HepG2 (cell line): ENCODE results near the gene CSNK2B. TPM values are rescaled to one million over a fixed set of nuclear protein-coding genes. Genes with fewer than 3 reads are reported as not detected.

ENCODE experiments used
- ARID2 ChIP-seq: sonication (generic); formaldehyde crosslinking; IDR thresholded peaks from 2 replicates; pipeline ENCODE4 v1.8.1; 2022; ENCODE audit warnings: mild to moderate bottlenecking, missing genetic modification reagents, borderline replicate concordance
- EED ChIP-seq: sonication (generic); formaldehyde crosslinking; IDR thresholded peaks from 2 replicates; pipeline ENCODE4 v1.5.0; 2020; ENCODE audit warnings: mild to moderate bottlenecking, missing genetic modification reagents
- FOXJ3 ChIP-seq: sonication (generic); formaldehyde crosslinking; IDR thresholded peaks from 2 replicates; pipeline ENCODE4 v1.4.0; 2020; ENCODE audit warnings: missing genetic modification reagents, mild to moderate bottlenecking, borderline replicate concordance
- SETDB1 ChIP-seq: sonication (generic); formaldehyde crosslinking; IDR thresholded peaks from 2 replicates; pipeline ENCODE4 v1.5.1; 2020; ENCODE audit warnings: missing genetic modification reagents, mild to moderate bottlenecking, borderline replicate concordance
- SPEN ChIP-seq: sonication (generic); formaldehyde crosslinking; IDR thresholded peaks from 2 replicates; pipeline ENCODE4 v1.5.1; 2020; ENCODE audit warnings: low read depth, mild to moderate bottlenecking, missing genetic modification reagents
- SRSF1 ChIP-seq: fragments of 200-400 bp; formaldehyde crosslinking; optimal IDR thresholded peaks from 2 replicates; pipeline ENCODE3; 2017; ENCODE audit warnings: mild to moderate bottlenecking, low read depth, low read length, moderate library complexity
- polyA plus RNA-seq, 8 experiments: library from polyadenylated mRNA; depleted of rRNA in 3 of 8; stranded (reverse) in 7 of 8; unstranded in 1 of 8; fragments of >200 nt; fragmentation: Illumina TruSeq in 4 of 8; extraction: Trizol in 4 of 8; gene quantifications; 2 replicates each; pipeline versions ENCODE4 v1.2.1 to v1.2.3, GENCODE V29; 2011 to 2016; ENCODE audit warnings: low read depth in 4 of 8, missing spikeins in 1 of 8, mixed read lengths in 1 of 8; ENCODE audit not compliant: insufficient read depth in 1 of 8
- total RNA-seq, 5 experiments: library from RNA; depleted of rRNA; stranded (reverse); fragments of >200 nt; fragmentation: Illumina TruSeq; extraction: Trizol; gene quantifications; 2 replicates each; pipeline ENCODE4 v1.2.3, GENCODE V29; 2016; ENCODE audit warnings: low read depth in 1 of 5
- TF ChIP-seq, protein P1 (sequence below): sonication (generic); formaldehyde crosslinking; IDR thresholded peaks from 2 replicates; pipeline ENCODE4 v1.4.0; 2020; ENCODE audit warnings: missing genetic modification reagents
- TF ChIP-seq, protein P2 (sequence below): sonication (generic); formaldehyde crosslinking; IDR thresholded peaks from 2 replicates; pipeline ENCODE4 v1.4.0; 2020; ENCODE audit warnings: missing genetic modification reagents, borderline replicate concordance
- TF ChIP-seq, protein P3 (sequence below), 2 experiments: sonication (generic) in 1 of 2; formaldehyde crosslinking in 1 of 2; IDR thresholded peaks; 2 replicates each; pipeline versions ENCODE4 v1.6.1 to v1.9.0; 2014 to 2022; ENCODE audit warnings: antibody characterized with exemption in 1 of 2, borderline replicate concordance in 1 of 2, inconsistent platforms in 1 of 2, low read depth in 1 of 2, missing genetic modification reagents in 1 of 2
- TF ChIP-seq, protein P4 (sequence below): sonication (generic); formaldehyde crosslinking; IDR thresholded peaks from 2 replicates; pipeline ENCODE4 v1.8.0; 2022; ENCODE audit warnings: missing genetic modification reagents, low read depth, mild to moderate bottlenecking, borderline replicate concordance
- TF ChIP-seq, protein P5 (sequence below): sonication (generic); formaldehyde crosslinking; conservative IDR thresholded peaks from 2 replicates; pipeline ENCODE4 v1.4.0; 2020; ENCODE audit warnings: missing genetic modification reagents
- TF ChIP-seq, protein P6 (sequence below): sonication (generic); formaldehyde crosslinking; IDR thresholded peaks from 2 replicates; pipeline ENCODE4 v1.8.1; 2022; ENCODE audit warnings: mild to moderate bottlenecking, missing genetic modification reagents

CSNK2B gene
- total and polyA plus RNA-seq, 2 of the 13 experiments (the other 11 are each of a cell fraction or from before 2014, with no cell fraction given), result 111 to 296 TPM

DNA sequence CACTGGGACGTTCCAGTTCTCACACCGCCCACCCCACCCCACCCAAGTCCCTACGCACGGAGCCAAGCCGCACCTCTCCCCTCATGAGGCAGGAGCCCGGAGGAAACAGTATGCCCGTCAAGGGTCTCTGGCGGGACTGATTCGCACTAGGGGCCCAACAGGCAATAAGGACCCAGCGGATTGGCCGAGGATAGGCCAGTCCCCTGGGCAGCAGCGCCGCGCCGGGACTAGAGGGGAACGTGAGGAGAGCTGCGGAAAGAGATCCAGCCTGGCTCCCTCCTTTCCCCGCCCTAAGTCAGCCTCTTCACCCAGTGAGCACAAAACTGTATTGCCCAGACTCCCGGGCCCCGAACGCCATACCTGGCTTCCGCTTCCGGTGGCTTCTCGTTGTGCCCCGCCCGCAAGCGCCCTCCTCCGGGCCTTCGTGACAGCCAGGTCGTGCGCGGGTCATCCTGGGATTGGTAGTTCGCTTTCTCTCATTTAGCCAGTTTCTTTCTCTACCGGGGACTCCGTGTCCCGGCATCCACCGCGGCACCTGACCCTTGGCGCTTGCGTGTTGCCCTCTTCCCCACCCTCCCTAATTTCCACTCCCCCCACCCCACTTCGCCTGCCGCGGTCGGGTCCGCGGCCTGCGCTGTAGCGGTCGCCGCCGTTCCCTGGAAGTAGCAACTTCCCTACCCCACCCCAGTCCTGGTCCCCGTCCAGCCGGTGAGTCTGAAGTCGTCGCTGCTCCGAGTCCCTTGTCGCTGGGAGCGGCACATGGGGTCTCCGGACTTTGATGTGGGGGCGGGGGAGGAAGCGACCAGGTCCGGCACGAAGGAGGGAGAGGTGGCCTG is at the start of gene CSNK2B (continued):
- TF ChIP-seq, protein P1, sequence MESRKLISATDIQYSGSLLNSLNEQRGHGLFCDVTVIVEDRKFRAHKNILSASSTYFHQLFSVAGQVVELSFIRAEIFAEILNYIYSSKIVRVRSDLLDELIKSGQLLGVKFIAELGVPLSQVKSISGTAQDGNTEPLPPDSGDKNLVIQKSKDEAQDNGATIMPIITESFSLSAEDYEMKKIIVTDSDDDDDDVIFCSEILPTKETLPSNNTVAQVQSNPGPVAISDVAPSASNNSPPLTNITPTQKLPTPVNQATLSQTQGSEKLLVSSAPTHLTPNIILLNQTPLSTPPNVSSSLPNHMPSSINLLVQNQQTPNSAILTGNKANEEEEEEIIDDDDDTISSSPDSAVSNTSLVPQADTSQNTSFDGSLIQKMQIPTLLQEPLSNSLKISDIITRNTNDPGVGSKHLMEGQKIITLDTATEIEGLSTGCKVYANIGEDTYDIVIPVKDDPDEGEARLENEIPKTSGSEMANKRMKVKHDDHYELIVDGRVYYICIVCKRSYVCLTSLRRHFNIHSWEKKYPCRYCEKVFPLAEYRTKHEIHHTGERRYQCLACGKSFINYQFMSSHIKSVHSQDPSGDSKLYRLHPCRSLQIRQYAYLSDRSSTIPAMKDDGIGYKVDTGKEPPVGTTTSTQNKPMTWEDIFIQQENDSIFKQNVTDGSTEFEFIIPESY, result no peak
- peak; percentile 26; the same call in 1 of the 2 replicates for TF ChIP-seq SPEN (CRISPR knock-in tag)
- TF ChIP-seq ARID2 (CRISPR knock-in tag), result peak; percentile 92; the same call in 1 of the 2 replicates
- TF ChIP-seq, protein P2, sequence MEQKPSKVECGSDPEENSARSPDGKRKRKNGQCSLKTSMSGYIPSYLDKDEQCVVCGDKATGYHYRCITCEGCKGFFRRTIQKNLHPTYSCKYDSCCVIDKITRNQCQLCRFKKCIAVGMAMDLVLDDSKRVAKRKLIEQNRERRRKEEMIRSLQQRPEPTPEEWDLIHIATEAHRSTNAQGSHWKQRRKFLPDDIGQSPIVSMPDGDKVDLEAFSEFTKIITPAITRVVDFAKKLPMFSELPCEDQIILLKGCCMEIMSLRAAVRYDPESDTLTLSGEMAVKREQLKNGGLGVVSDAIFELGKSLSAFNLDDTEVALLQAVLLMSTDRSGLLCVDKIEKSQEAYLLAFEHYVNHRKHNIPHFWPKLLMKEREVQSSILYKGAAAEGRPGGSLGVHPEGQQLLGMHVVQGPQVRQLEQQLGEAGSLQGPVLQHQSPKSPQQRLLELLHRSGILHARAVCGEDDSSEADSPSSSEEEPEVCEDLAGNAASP (CRISPR knock-in tag), result no peak
- TF ChIP-seq, protein P3, sequence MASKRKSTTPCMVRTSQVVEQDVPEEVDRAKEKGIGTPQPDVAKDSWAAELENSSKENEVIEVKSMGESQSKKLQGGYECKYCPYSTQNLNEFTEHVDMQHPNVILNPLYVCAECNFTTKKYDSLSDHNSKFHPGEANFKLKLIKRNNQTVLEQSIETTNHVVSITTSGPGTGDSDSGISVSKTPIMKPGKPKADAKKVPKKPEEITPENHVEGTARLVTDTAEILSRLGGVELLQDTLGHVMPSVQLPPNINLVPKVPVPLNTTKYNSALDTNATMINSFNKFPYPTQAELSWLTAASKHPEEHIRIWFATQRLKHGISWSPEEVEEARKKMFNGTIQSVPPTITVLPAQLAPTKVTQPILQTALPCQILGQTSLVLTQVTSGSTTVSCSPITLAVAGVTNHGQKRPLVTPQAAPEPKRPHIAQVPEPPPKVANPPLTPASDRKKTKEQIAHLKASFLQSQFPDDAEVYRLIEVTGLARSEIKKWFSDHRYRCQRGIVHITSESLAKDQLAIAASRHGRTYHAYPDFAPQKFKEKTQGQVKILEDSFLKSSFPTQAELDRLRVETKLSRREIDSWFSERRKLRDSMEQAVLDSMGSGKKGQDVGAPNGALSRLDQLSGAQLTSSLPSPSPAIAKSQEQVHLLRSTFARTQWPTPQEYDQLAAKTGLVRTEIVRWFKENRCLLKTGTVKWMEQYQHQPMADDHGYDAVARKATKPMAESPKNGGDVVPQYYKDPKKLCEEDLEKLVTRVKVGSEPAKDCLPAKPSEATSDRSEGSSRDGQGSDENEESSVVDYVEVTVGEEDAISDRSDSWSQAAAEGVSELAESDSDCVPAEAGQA (IDR thresholded peaks at IDR 0.05; ENCODE audit: low read depth), result no peak
- TF ChIP-seq, protein P3 (CRISPR knock-in tag; IDR thresholded peaks at IDR 0.05; ENCODE audit: borderline replicate concordance), result 0 out of 2 replicates have a peak, but pooled peaks have one; percentile 34
- no peak for TF ChIP-seq SETDB1 (CRISPR knock-in tag)
- TF ChIP-seq, protein P4, sequence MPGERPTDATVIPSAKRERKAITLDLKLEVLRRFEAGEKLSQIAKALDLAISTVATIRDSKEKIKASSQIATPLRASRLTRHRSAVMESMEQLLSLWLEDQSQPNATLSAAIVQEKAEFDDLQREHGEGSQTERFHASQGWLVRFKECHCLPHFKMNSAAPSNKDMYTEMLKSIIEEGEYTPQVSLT (CRISPR knock-in tag), result no peak; the same call in 1 of the 2 replicates
- TF ChIP-seq SRSF1, result peak; percentile 55
- TF ChIP-seq, protein P5, sequence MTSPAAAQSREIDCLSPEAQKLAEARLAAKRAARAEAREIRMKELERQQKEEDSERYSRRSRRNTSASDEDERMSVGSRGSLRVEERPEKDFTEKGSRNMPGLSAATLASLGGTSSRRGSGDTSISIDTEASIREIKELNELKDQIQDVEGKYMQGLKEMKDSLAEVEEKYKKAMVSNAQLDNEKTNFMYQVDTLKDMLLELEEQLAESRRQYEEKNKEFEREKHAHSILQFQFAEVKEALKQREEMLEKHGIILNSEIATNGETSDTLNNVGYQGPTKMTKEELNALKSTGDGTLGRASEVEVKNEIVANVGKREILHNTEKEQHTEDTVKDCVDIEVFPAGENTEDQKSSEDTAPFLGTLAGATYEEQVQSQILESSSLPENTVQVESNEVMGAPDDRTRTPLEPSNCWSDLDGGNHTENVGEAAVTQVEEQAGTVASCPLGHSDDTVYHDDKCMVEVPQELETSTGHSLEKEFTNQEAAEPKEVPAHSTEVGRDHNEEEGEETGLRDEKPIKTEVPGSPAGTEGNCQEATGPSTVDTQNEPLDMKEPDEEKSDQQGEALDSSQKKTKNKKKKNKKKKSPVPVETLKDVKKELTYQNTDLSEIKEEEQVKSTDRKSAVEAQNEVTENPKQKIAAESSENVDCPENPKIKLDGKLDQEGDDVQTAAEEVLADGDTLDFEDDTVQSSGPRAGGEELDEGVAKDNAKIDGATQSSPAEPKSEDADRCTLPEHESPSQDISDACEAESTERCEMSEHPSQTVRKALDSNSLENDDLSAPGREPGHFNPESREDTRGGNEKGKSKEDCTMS (CRISPR knock-in tag), result no peak; the same call in 1 of the 2 replicates
- TF ChIP-seq, protein P6, sequence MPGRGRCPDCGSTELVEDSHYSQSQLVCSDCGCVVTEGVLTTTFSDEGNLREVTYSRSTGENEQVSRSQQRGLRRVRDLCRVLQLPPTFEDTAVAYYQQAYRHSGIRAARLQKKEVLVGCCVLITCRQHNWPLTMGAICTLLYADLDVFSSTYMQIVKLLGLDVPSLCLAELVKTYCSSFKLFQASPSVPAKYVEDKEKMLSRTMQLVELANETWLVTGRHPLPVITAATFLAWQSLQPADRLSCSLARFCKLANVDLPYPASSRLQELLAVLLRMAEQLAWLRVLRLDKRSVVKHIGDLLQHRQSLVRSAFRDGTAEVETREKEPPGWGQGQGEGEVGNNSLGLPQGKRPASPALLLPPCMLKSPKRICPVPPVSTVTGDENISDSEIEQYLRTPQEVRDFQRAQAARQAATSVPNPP, result peak; percentile 73; the same call in 1 of the 2 replicates
- TF ChIP-seq FOXJ3 (CRISPR knock-in tag), result peak; percentile 66; the same call in 1 of the 2 replicates
- no peak; the same call in 1 of the 2 replicates for TF ChIP-seq EED (CRISPR knock-in tag)
